HepG2 (cell line): ENCODE results near the gene ZNF223. TPM values are rescaled to one million over a fixed set of nuclear protein-coding genes. Genes with fewer than 3 reads are reported as not detected.

ENCODE experiments used
- BRF2 ChIP-seq: sonication (generic); formaldehyde crosslinking; IDR thresholded peaks from 2 replicates; pipeline ENCODE4 v1.8.1; 2022; ENCODE audit warnings: mild to moderate bottlenecking, missing genetic modification reagents
- CTCF ChIP-seq: sonication (generic); formaldehyde crosslinking; IDR thresholded peaks from 2 replicates; pipeline ENCODE4 v1.5.0; 2020; ENCODE audit warnings: mild to moderate bottlenecking, missing genetic modification reagents, moderate library complexity
- HCFC1 ChIP-seq: fragments of 150-350 bp; IDR thresholded peaks from 2 replicates; pipeline ENCODE4 v1.6.1; 2014; ENCODE audit warnings: low read depth, low read length
- KDM1A ChIP-seq: IDR thresholded peaks from 2 replicates; pipeline ENCODE4 v1.6.1; 2016; ENCODE audit warnings: missing compliant biosample characterization
- MAF1 ChIP-seq: sonication (generic); formaldehyde crosslinking; IDR thresholded peaks from 2 replicates; pipeline ENCODE4 v1.5.0; 2020; ENCODE audit warnings: missing genetic modification reagents, borderline replicate concordance
- MLXIP ChIP-seq: sonication (generic); formaldehyde crosslinking; IDR thresholded peaks from 2 replicates; pipeline ENCODE4 v1.9.0; 2021; ENCODE audit warnings: missing genetic modification reagents, borderline replicate concordance
- PRMT3 ChIP-seq: sonication (generic); formaldehyde crosslinking; IDR thresholded peaks from 2 replicates; pipeline ENCODE4 v1.8.1; 2022; ENCODE audit warnings: low read depth, mild to moderate bottlenecking, moderate library complexity, missing genetic modification reagents, borderline replicate concordance
- RFXAP ChIP-seq: sonication (generic); formaldehyde crosslinking; IDR thresholded peaks from 2 replicates; pipeline ENCODE4 v1.4.0; 2020; ENCODE audit warnings: missing genetic modification reagents, borderline replicate concordance
- SALL1 ChIP-seq: sonication (generic); formaldehyde crosslinking; IDR thresholded peaks from 2 replicates; pipeline ENCODE4 v1.8.0; 2022; ENCODE audit warnings: mild to moderate bottlenecking, missing genetic modification reagents
- TEAD2 ChIP-seq: sonication (generic); formaldehyde crosslinking; IDR thresholded peaks from 2 replicates; pipeline ENCODE4 v1.9.0; 2021; ENCODE audit warnings: missing genetic modification reagents
- TRIM22 ChIP-seq: fragments of 450-650 bp; IDR thresholded peaks from 2 replicates; pipeline ENCODE4 v1.6.1; 2017
- ZFX ChIP-seq: sonication (generic); formaldehyde crosslinking; IDR thresholded peaks from 2 replicates; pipeline ENCODE4 v1.4.0; 2020; ENCODE audit warnings: mild to moderate bottlenecking, low read depth, missing genetic modification reagents, moderate library complexity
- ZMAT3 ChIP-seq: sonication (generic); formaldehyde crosslinking; conservative IDR thresholded peaks from 2 replicates; pipeline ENCODE4 v1.7.0; 2021; ENCODE audit warnings: missing genetic modification reagents
- ZNF235 ChIP-seq: sonication (generic); formaldehyde crosslinking; IDR thresholded peaks from 2 replicates; pipeline ENCODE4 v1.8.1; 2023; ENCODE audit warnings: mild to moderate bottlenecking, missing genetic modification reagents, borderline replicate concordance
- ZNF253 ChIP-seq: sonication (generic); formaldehyde crosslinking; IDR thresholded peaks from 2 replicates; pipeline ENCODE4 v1.8.0; 2022; ENCODE audit warnings: mild to moderate bottlenecking, missing genetic modification reagents, borderline replicate concordance
- ZNF460 ChIP-seq: sonication (generic); formaldehyde crosslinking; IDR thresholded peaks from 2 replicates; pipeline ENCODE4 v1.5.1; 2020; ENCODE audit warnings: missing genetic modification reagents, mild to moderate bottlenecking, borderline replicate concordance
- ZNF513 ChIP-seq: sonication (generic); formaldehyde crosslinking; conservative IDR thresholded peaks from 2 replicates; pipeline ENCODE4 v1.5.0; 2020; ENCODE audit warnings: missing genetic modification reagents
- ZNF556 ChIP-seq: sonication (generic); formaldehyde crosslinking; IDR thresholded peaks from 2 replicates; pipeline ENCODE4 v1.4.0; 2020; ENCODE audit warnings: mild to moderate bottlenecking, missing genetic modification reagents, borderline replicate concordance
- polyA plus RNA-seq, 8 experiments: library from polyadenylated mRNA; depleted of rRNA in 3 of 8; stranded (reverse) in 7 of 8; unstranded in 1 of 8; fragments of >200 nt; fragmentation: Illumina TruSeq in 4 of 8; extraction: Trizol in 4 of 8; gene quantifications; 2 replicates each; pipeline versions ENCODE4 v1.2.1 to v1.2.3, GENCODE V29; 2011 to 2016; ENCODE audit warnings: low read depth in 4 of 8, missing spikeins in 1 of 8, mixed read lengths in 1 of 8; ENCODE audit not compliant: insufficient read depth in 1 of 8
- total RNA-seq, 5 experiments: library from RNA; depleted of rRNA; stranded (reverse); fragments of >200 nt; fragmentation: Illumina TruSeq; extraction: Trizol; gene quantifications; 2 replicates each; pipeline ENCODE4 v1.2.3, GENCODE V29; 2016; ENCODE audit warnings: low read depth in 1 of 5

Gene ZNF223
- total and polyA plus RNA-seq, 2 of the 13 experiments (the other 11 are each of a cell fraction or from before 2014, with no cell fraction given): 2.0 to 4.8 TPM

- TF ChIP-seq BRF2 (CRISPR knock-in tag): no peak
- peak; percentile 63 for TF ChIP-seq ZFX (CRISPR knock-in tag)
- TF ChIP-seq SALL1 (CRISPR knock-in tag): peak; percentile 76
- TF ChIP-seq TRIM22: no peak
- no peak for TF ChIP-seq TEAD2 (CRISPR knock-in tag)
- no peak for TF ChIP-seq ZNF235
- no peak for TF ChIP-seq CTCF
- peak; percentile 91 for TF ChIP-seq HCFC1
- no peak for TF ChIP-seq ZNF460
- no peak for TF ChIP-seq ZNF253
- TF ChIP-seq ZMAT3: no peak
- peak; percentile 46; the same call in 1 of the 2 replicates for TF ChIP-seq ZNF556 (CRISPR knock-in tag)
- TF ChIP-seq KDM1A (CRISPR knock-in tag): no peak
- no peak for TF ChIP-seq PRMT3
- no peak; the same call in 1 of the 2 replicates for TF ChIP-seq RFXAP (CRISPR knock-in tag)
- TF ChIP-seq MAF1 (CRISPR knock-in tag): peak; percentile 51; the same call in 1 of the 2 replicates
- TF ChIP-seq ZNF513 (CRISPR knock-in tag): no peak
- no peak for TF ChIP-seq MLXIP (CRISPR knock-in tag)
Observed at GRCh38 chr19:44071824-44072542, 20.1 kb downstream of the ZNF223 start, which contains the start of gene ZNF284 (continued).
